SIG-M5 treated with dmso at 0.1 percent for 504 hours (cell line): ENCODE results near the gene DDX10.
"Not testable (repeated sequence)": the region's sequence is repeated elsewhere in the genome, so short reads cannot be mapped to it uniquely, and the experiment has no call there.

Source experiments
- DNase-seq: peaks from one replicate; lab custom pipeline; 2025; ENCODE audit not compliant: unreplicated experiment; lab: John Stamatoyannopoulos, UW

The DDX10 gene

GRCh38 chr11:108768370-108768769, 103.5 kb downstream of the DDX10 start:
- no peak for DNase-seq

- no peak for DNase-seq
Observed at GRCh38 chr11:108768964-108769363, 104.1 kb downstream of the DDX10 start.

- DNase-seq: no peak
Observed at GRCh38 chr11:108774037-108774730, 109.3 kb downstream of the DDX10 start.

GRCh38 chr11:108775324-108775723, 110.5 kb downstream of the DDX10 start:
- no peak for DNase-seq

- DNase-seq: not testable (repeated sequence)
Observed at GRCh38 chr11:108779147-108779546, 114.3 kb downstream of the DDX10 start.

GRCh38 chr11:108780119-108780518, 115.2 kb downstream of the DDX10 start:
- DNase-seq: no peak

GRCh38 chr11:108781946-108782345, 117.1 kb downstream of the DDX10 start:
- DNase-seq: no peak

- DNase-seq: no peak
Observed at GRCh38 chr11:108786281-108786990, 121.6 kb downstream of the DDX10 start.

GRCh38 chr11:108787105-108787504, 122.2 kb downstream of the DDX10 start:
- no peak for DNase-seq

GRCh38 chr11:108788565-108789199, 123.8 kb downstream of the DDX10 start:
- DNase-seq: peak; percentile 5

GRCh38 chr11:108790501-108791299, 125.8 kb downstream of the DDX10 start:
- no peak for DNase-seq

GRCh38 chr11:108793138-108793537, 128.3 kb downstream of the DDX10 start:
- no peak for DNase-seq

- no peak for DNase-seq
Observed at GRCh38 chr11:108793611-108794010, 128.7 kb downstream of the DDX10 start.

- no peak for DNase-seq
Observed at GRCh38 chr11:108796551-108796950, 131.7 kb downstream of the DDX10 start.

GRCh38 chr11:108797578-108798100, 132.8 kb downstream of the DDX10 start:
- no peak for DNase-seq

- no peak for DNase-seq
Observed at GRCh38 chr11:108802492-108802891, 137.6 kb downstream of the DDX10 start.

GRCh38 chr11:108803776-108804175, 138.9 kb downstream of the DDX10 start:
- DNase-seq: no peak

- no peak for DNase-seq
Observed at GRCh38 chr11:108804511-108804910, 139.6 kb downstream of the DDX10 start.

- no peak for DNase-seq
Observed at GRCh38 chr11:108805030-108805429, 140.2 kb downstream of the DDX10 start.

GRCh38 chr11:108807262-108807661, 142.4 kb downstream of the DDX10 start:
- no peak for DNase-seq

- no peak for DNase-seq
Observed at GRCh38 chr11:108813086-108813485, 148.2 kb downstream of the DDX10 start.
